Loucy (cell line): Measurements from ENCODE around the gene ABCB10.
"Not testable (repeated sequence)": the region's sequence is repeated elsewhere in the genome, so short reads cannot be mapped to it uniquely, and the experiment has no call there.

Experiments used
- H2AFZ ChIP-seq: fragments of 200-600 bp; sonication (generic); 2 replicates; pipeline ENCODE4 v1.6.0; 2016; ENCODE audit warnings: antibody characterized with exemption, mild to moderate bottlenecking, low read length, moderate library complexity
- H3F3A ChIP-seq: fragments of 200-600 bp; 2 replicates; pipeline ENCODE4 v1.6.0; 2016; ENCODE audit warnings: antibody characterized with exemption, low read depth, mild to moderate bottlenecking
- H3K27me3 ChIP-seq: fragments of 200-600 bp; sonication (generic); 2 replicates; pipeline ENCODE4 v1.6.1; 2014; ENCODE audit warnings: low read length, mild to moderate bottlenecking; ENCODE audit not compliant: insufficient read depth, poor library complexity, severe bottlenecking
- H3K36me3 ChIP-seq: fragments of 200-600 bp; sonication (generic); 2 replicates; pipeline ENCODE4 v1.6.1; 2016; ENCODE audit warnings: low read length; ENCODE audit not compliant: insufficient read depth
- H3K4me1 ChIP-seq: fragments of 200-600 bp; sonication (generic); 2 replicates; pipeline ENCODE4 v1.5.1; 2014; ENCODE audit warnings: low read length, mild to moderate bottlenecking; ENCODE audit not compliant: insufficient read depth, poor library complexity, severe bottlenecking
- H3K4me2 ChIP-seq: fragments of 200-600 bp; sonication (generic); 2 replicates; pipeline ENCODE4 v1.6.0; 2014; ENCODE audit warnings: antibody characterized with exemption, low read length, low read depth, mild to moderate bottlenecking; ENCODE audit not compliant: poor library complexity, severe bottlenecking
- H3K4me3 ChIP-seq: fragments of 200-600 bp; sonication (generic); 2 replicates; pipeline ENCODE4 v1.5.1; 2014; ENCODE audit warnings: low read length, mild to moderate bottlenecking, mixed read lengths; ENCODE audit not compliant: poor library complexity, severe bottlenecking
- H3K79me2 ChIP-seq: fragments of 200-600 bp; sonication (generic); 2 replicates; pipeline ENCODE4 v1.6.1; 2014; ENCODE audit warnings: low read length; ENCODE audit not compliant: insufficient read depth
- H3K9ac ChIP-seq: fragments of 200-600 bp; sonication (generic); 2 replicates; pipeline ENCODE4 v1.6.0; 2014; ENCODE audit warnings: mild to moderate bottlenecking, low read depth, low read length, moderate library complexity; ENCODE audit not compliant: poor library complexity, severe bottlenecking
- H3K9me2 ChIP-seq: fragments of 200-600 bp; sonication (generic); replicated peaks from 2 replicates; pipeline ENCODE4 v1.6.1; 2016; ENCODE audit warnings: low read depth, low read length, mixed read lengths
- H3K9me3 ChIP-seq: fragments of 200-600 bp; sonication (generic); 2 replicates; pipeline ENCODE4 v1.6.1; 2014; ENCODE audit warnings: mild to moderate bottlenecking, antibody characterized with exemption, low read length, low read depth; ENCODE audit not compliant: insufficient read depth
- H4K20me1 ChIP-seq: fragments of 200-600 bp; sonication (generic); 2 replicates; pipeline ENCODE4 v1.6.0; 2014; ENCODE audit warnings: antibody characterized with exemption, low read length, mild to moderate bottlenecking; ENCODE audit not compliant: insufficient read depth, poor library complexity, severe bottlenecking
- CTCF ChIP-seq: fragments of 200-600 bp; sonication (generic); conservative IDR thresholded peaks from 2 replicates; pipeline ENCODE4 v1.5.1; 2014; ENCODE audit warnings: mild to moderate bottlenecking, antibody characterized with exemption, low read length
- EZH2phosphoT487 ChIP-seq: fragments of 200-600 bp; IDR thresholded peaks from 2 replicates; pipeline ENCODE4 v1.6.1; 2018; ENCODE audit warnings: antibody characterized with exemption, mild to moderate bottlenecking, moderate library complexity, borderline replicate concordance

ABCB10 gene

GRCh38 chr1:229596925-229597699, 38.6 kb upstream of the ABCB10 start:
- no peaks in the 10 kb centered on the region for H4K20me1 ChIP-seq
- H3K9me2 ChIP-seq, result no peaks in the 10 kb centered on the region
- H3K4me3 ChIP-seq, result no peak overlapping the region
- H3K4me2 ChIP-seq, result no peak overlapping the region
- no peaks in the 10 kb centered on the region for H3F3A ChIP-seq
- H3K36me3 ChIP-seq, result peaks cover 52% of the 10 kb centered on the region; the same call in 1 of the 2 replicates
- H3K4me1 ChIP-seq, result no peaks in the 10 kb centered on the region
- H3K79me2 ChIP-seq, result peaks cover 3% of the 10 kb centered on the region; the same call in 1 of the 2 replicates
- no peaks in the 10 kb centered on the region for H3K27me3 ChIP-seq
- no peak overlapping the region for H2AFZ ChIP-seq
- H3K9ac ChIP-seq, result no peak overlapping the region
- TF ChIP-seq EZH2phosphoT487 (no peak), CTCF (no peak)
- no peaks in the 10 kb centered on the region for H3K9me3 ChIP-seq

GRCh38 chr1:229595876-229596275, 37.4 kb upstream of the ABCB10 start:
- not testable (repeated sequence) for H3F3A ChIP-seq, H3K79me2 ChIP-seq, H3K4me1 ChIP-seq, H3K4me2 ChIP-seq, H3K9me3 ChIP-seq, H3K9me2 ChIP-seq, H4K20me1 ChIP-seq, H3K27me3 ChIP-seq, H3K9ac ChIP-seq, H2AFZ ChIP-seq, H3K4me3 ChIP-seq
- peaks cover 39% of the 10 kb centered on the region; the same call in 1 of the 2 replicates for H3K36me3 ChIP-seq

- Histone ChIP-seq H3K27me3 (no peaks in the 10 kb centered on the region), H3K9me3 (no peaks in the 10 kb centered on the region), H3K4me3 (no peak overlapping the region), H3K9me2 (no peaks in the 10 kb centered on the region), H2AFZ (no peak overlapping the region), H3K4me2 (no peak overlapping the region), H3K79me2 (peaks cover 1% of the 10 kb centered on the region; the same call in 1 of the 2 replicates), H3K9ac (no peak overlapping the region), H3F3A (no peaks in the 10 kb centered on the region), H3K4me1 (no peaks in the 10 kb centered on the region), H3K36me3 (peaks cover 32% of the 10 kb centered on the region; the same call in 1 of the 2 replicates), H4K20me1 (no peaks in the 10 kb centered on the region)
- TF ChIP-seq EZH2phosphoT487, result no peak
- no peak for TF ChIP-seq CTCF
Observed at GRCh38 chr1:229594227-229595008, 35.9 kb upstream of the ABCB10 start.
